Motor neuron (in vitro differentiated cells): ENCODE results near the gene FAM210A. TPM values are rescaled to one million over a fixed set of nuclear protein-coding genes. Genes with fewer than 3 reads are reported as not detected.

Experiments used
- ATAC-seq, 8 experiments: fragments of 200-7000 bp; cut with Tn5 transposase; replicated peaks in 6 of 8; 2 replicates each; pipeline ENCODE4 v1.8.0; 2021; ENCODE audit warnings: mild to moderate bottlenecking in 8 of 8, moderate library complexity in 8 of 8
- H3K27ac ChIP-seq, 2 donors: fragments of 250-450 bp; sonication (Bioruptor Pico); 2 replicates each; pipeline ENCODE4 v1.9.0; 2021; ENCODE audit warnings: antibody characterized with exemption in 2 of 2, mild to moderate bottlenecking in 2 of 2, moderate library complexity in 1 of 2
- H3K4me1 ChIP-seq, 2 donors: fragments of 250-450 bp; sonication (Bioruptor Pico); replicated peaks in 1 of 2; 2 replicates each; pipeline ENCODE4 v1.6.1; 2021; ENCODE audit warnings: antibody characterized with exemption in 2 of 2, mild to moderate bottlenecking in 2 of 2, moderate library complexity in 1 of 2
- H3K4me3 ChIP-seq, 5 donors: fragments of 250-450 bp; sonication (Bioruptor Pico); 2 replicates each; pipeline ENCODE4 v1.9.0; 2021; ENCODE audit warnings: antibody characterized with exemption in 5 of 5, mild to moderate bottlenecking in 5 of 5, moderate library complexity in 4 of 5
- WGBS, 10 experiments: fragments of 450-650 bp; shearing (Covaris generic); methylation state at CpG; one replicate each; pipeline ENCODE4 v1.0.0; 2022; 5-methylcytosine and 5-hydroxymethylcytosine counted together
- in situ Hi-C, 9 experiments: fragments of 400-800 bp; cut with MboI; loops; one replicate each; pipeline ENCODE4 v1.15.0; 2021; ENCODE audit warnings: low sequenced_read_pairs in 9 of 9, low pct_unique_long_range_greater_than_20kb in 2 of 9; ENCODE audit not compliant: unreplicated experiment in 9 of 9
- total RNA-seq, 8 experiments: library from RNA; unstranded; fragments of 300-600 nt; gene quantifications; 2 replicates each; pipeline versions ENCODE4 v1.2.3 to v1.2.4, GENCODE V29; 2022

Gene FAM210A
- total RNA-seq, 8 experiments from 2014 or later, result 7.5 to 15.8 (median 13.3) TPM

DNA sequence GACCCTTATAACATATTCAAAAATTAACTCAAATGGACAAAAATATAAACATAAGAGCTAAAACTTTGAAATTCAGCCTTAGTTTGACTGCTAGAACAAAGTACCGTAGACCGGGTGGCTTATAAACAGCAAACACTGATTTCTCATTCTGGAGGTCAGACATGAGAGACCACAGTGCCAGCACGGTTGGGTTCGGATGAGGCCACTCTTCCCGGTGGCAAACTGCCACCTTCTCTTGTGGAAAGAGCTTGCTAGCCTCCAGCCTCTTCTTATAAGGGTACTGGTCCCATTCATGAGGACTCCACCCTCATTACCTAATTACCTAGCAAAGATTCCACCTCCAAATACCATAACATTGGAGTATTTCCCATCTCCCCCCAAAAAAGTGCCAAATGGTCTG lies 91.3 kb downstream of the FAM210A start:
- in situ Hi-C loops, result loop anchor here in 3 of 9 experiments (10.0 to 25.0 kb wide), 2 partner anchors 80 to 423 kb away; partner anchors contain the start of gene LDLRAD4 (in 2 of the 3)
- peaks cover under 1% of the 10 kb centered on the region in 2 donors for H3K4me1 ChIP-seq

DNA sequence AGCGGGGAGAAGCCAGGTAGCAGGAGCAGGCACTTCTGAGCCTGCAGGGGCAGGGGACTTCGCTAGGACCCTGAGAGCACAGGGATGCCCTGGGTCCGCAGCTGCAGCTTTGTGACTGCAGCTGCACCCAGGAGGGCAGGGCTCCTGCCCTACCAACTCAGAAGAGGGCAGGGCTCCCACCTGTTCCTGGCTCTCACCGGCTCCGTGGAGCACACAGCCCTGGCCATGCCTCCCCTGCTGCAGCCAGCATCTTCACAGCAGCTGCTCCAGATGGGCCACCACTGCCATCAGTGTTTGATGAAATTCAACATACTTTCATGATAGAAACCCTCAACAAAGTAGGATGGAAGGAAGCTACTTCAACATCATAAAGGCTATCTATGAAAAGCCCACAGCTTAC lies 92.7 kb downstream of the FAM210A start:
- WGBS, 10 experiments, result 20 to 100% (median 67%) methylated on average over 1 of the region's 5 CpGs; no CpG with 5 or more reads in 7 of the 10 experiments

More for the DNA sequence above, 91.3 kb downstream of the FAM210A start:
- Histone ChIP-seq H3K4me3 (no peak overlapping the region), H3K27ac (no peak overlapping the region)
- ATAC-seq, result no peak
- WGBS, 10 experiments, result 0 to 91% (median 86%) methylated on average over 2 to 5 of the region's 5 CpGs; no CpG with 5 or more reads in 2 of the 10 experiments

DNA sequence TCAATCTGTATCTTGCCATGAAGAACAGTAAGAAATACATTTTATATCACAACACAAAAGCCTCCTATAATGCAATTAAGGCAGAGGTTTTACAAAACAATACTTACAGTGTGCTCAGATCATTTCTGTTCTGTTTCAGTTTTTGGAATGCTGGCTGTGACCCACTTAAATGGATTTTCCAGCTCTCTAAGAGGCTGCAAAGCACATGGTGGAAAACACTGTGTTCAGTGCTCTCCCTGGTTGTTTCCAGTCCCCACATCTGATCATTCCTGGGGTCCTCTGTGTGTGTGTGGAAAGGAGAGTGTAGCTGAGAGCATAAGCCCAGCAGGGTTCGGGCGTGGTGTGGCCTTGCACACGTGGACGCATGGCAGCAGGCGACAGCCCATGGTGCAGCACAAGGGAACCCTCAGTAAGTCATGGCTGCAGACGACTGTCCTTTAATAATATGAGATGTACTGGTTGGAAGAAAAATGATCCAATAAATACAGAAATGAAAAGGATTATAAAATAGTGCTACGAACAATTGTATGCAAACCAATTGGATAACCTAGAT lies 95.6 kb downstream of the FAM210A start:
- in situ Hi-C loops, result loop anchor here in 3 of 9 experiments (10.0 to 25.0 kb wide), 2 partner anchors 76 to 418 kb away; partner anchors contain the start of gene LDLRAD4 (in 2 of the 3)
- Histone ChIP-seq H3K27ac (no peak overlapping the region), H3K4me1 (peaks cover 4% of the 10 kb centered on the region in 2 donors), H3K4me3 (no peak overlapping the region)
- 29 to 89% (median 71%) methylated on average over 1 to 7 of the region's 7 CpGs; no CpG with 5 or more reads in 1 of the 10 experiments for WGBS, 10 experiments
- no peak for ATAC-seq

More for the DNA sequence above, 92.7 kb downstream of the FAM210A start:
- H3K27ac ChIP-seq, result no peak overlapping the region
- H3K4me3 ChIP-seq, result no peak overlapping the region
- H3K4me1 ChIP-seq, result peaks cover 4% of the 10 kb centered on the region in 2 donors
- ATAC-seq, result no peak
- in situ Hi-C loops, result loop anchor here in 3 of 9 experiments (10.0 to 25.0 kb wide), 2 partner anchors 79 to 421 kb away; partner anchors contain the start of gene LDLRAD4 (in 2 of the 3)

GRCh38 chr18:13629841-13630715 lies 96.3 kb downstream of the FAM210A start:
- H3K4me3 ChIP-seq, result no peak overlapping the region
- peaks cover 4% of the 10 kb centered on the region in 2 donors for H3K4me1 ChIP-seq
- 0 to 67% (median 32%) methylated on average over 1 to 6 of the region's 8 CpGs for WGBS, 10 experiments
- no peak overlapping the region for H3K27ac ChIP-seq
- in situ Hi-C loops, result loop anchor here in 3 of 9 experiments (10.0 to 25.0 kb wide), 2 partner anchors 75 to 418 kb away; partner anchors contain the start of gene LDLRAD4 (in 2 of the 3)
- ATAC-seq, result peak; percentile 97 to 99 (median 98)

GRCh38 chr18:13628211-13628610 lies 98.1 kb downstream of the FAM210A start:
- no peak for ATAC-seq
- H3K4me1 ChIP-seq, result peaks cover 4% of the 10 kb centered on the region in 2 donors
- in situ Hi-C loops, result loop anchor here in 2 of 9 experiments (25.0 kb wide), 1 partner anchor 416 kb away; the partner anchor contains the start of gene LDLRAD4 (in 2 of the 2)
- no peak overlapping the region for H3K27ac ChIP-seq
- 45 to 67% (median 57%) methylated on average over 2 to 6 of the region's 9 CpGs; no CpG with 5 or more reads in 6 of the 10 experiments for WGBS, 10 experiments
- H3K4me3 ChIP-seq, result no peak overlapping the region

DNA sequence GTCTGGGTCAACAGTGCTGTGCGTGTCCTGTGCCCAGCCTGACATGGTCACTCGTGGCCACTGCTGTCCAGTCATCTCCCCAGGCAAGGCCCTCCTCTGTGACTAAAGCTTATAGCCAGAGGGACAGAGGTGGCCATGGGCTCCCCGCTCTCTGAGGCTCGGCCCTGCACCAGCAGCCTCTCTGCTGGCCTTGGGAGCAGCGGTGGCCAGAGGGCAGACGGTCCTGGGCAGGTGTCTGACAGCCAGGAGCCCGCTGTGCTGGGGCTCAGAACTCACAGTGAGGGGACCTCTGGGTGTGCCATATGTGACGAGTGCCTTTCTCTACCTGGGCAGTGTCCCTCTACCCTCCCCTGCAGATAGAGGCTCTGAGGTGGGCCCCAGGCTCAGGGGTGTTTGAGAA lies 98.7 kb downstream of the FAM210A start:
- H3K4me1 ChIP-seq, result peaks cover 4% of the 10 kb centered on the region in 2 donors
- in situ Hi-C loops, result loop anchor here in 2 of 9 experiments (25.0 kb wide), 1 partner anchor 415 kb away; the partner anchor contains the start of gene LDLRAD4 (in 2 of the 2)
- whole genome bisulfite sequencing, 10 experiments, result 40 to 100% (median 85%) methylated on average over 1 to 3 of the region's 8 CpGs; no CpG with 5 or more reads in 7 of the 10 experiments
- no peak overlapping the region for H3K27ac ChIP-seq
- H3K4me3 ChIP-seq, result no peak overlapping the region
- no peak for ATAC-seq

- 0 to 80% (median 20%) methylated on average over 1 of the region's 2 CpGs; no CpG with 5 or more reads in 7 of the 10 experiments for WGBS, 10 experiments
- Histone ChIP-seq H3K4me1 (peaks cover 4% of the 10 kb centered on the region in 2 donors), H3K4me3 (no peak overlapping the region), H3K27ac (no peak overlapping the region)
- in situ Hi-C loops, result loop anchor here in 2 of 9 experiments (25.0 kb wide), 1 partner anchor 414 kb away; the partner anchor contains the start of gene LDLRAD4 (in 2 of the 2)
- peak in 1 of 8 experiments; percentile 49 for ATAC-seq
These were observed 99.8 kb downstream of the FAM210A start for GRCh38 chr18:13626544-13626908.

DNA sequence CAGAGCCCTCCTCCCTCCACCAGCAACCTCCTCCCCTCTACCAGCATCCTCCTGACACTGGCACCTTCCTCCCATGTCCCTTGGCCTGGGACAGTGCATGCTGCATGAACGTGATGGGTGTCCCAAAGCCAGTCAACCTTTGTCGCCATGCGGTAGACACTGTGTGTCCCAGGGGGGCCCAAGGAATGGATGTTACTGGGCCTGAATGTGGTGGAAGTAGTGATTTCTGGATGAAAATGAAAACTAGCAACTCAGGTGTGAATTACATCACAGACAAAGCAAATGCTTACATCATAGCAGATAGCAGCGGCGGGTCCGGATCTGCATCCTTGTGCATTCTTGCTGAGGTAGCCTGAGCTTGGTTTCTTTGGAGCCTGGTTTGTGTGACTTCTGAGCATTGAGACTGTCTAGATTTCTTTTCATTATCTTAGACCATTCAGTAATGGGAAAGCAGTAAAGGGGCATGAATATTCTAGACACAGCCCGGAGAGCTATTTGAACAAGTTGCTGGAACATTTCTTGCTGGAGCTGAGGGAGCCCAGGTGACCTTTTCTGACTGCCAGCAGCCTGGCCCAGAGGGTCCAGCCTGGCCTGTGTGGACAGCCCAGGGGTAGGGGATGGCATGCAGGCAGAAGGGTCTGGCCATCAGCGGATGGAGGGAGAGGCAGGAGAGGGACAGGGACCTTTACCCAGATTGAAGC lies 100.4 kb downstream of the FAM210A start:
- Histone ChIP-seq H3K4me1 (peaks cover 4% of the 10 kb centered on the region in 2 donors), H3K4me3 (no peak overlapping the region), H3K27ac (no peak overlapping the region)
- in situ Hi-C loops, result loop anchor here in 2 of 9 experiments (25.0 kb wide), 1 partner anchor 414 kb away; the partner anchor contains the start of gene LDLRAD4 (in 2 of the 2)
- WGBS, 10 experiments, result 14 to 96% (median 90%) methylated on average over 1 to 7 of the region's 8 CpGs; no CpG with 5 or more reads in 3 of the 10 experiments
- ATAC-seq, result no peak

DNA sequence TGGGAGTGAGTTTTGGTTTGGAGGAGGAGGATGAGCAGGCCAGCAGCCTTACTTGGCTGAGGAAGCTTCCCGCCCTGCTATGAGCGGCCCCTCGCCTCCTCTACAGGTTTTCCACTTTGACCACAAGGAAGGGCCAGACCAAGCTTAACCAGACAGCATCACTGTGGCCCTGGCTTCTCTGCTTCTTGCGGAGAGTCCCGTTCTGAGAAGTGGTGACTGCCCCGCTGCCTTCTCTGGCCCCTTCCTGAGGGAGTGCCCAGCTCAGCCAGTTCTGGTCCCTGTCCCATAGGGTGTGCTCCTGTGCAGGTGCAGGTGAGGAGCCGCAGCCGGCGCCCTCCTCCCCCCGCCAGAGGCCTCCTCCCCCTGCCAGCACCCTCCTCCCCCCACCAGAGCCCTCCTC lies 101.0 kb downstream of the FAM210A start:
- Histone ChIP-seq H3K4me3 (no peak overlapping the region), H3K4me1 (peaks cover 4% of the 10 kb centered on the region in 2 donors), H3K27ac (no peak overlapping the region)

DNA sequence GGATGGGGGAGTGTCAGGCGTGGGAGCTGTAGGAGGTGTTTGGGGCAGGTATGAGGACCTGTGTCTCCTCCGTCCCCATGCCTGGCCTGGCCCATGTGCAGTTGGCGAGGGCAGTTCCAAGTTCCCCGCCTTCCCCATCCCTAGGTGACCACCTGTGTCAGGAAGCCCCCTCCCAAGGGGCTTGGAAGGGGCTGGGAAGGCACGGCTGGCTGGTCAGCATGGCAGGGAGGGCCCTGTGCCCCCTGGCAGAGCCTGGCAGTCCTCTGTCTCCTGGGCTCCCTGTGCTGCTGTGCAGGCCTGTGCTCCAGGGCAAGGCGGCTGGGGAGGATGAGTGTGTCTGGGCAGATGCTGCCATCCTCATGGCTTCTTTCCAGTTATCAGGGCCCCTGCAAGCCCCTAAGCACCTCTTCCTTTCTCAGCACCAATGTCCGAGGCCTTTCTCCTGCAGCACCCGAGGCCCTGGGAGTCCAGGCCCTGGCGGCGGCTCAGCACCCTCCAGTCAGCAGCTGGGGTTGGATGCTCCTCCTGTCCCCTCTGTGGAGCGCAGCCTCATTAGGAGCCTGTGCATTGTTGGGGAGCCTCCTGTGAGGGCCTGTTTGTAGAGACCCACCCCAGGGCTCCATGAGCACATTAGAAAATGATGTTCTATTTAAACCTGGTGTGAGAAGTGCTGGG lies 101.7 kb downstream of the FAM210A start:
- in situ Hi-C loops, result loop anchor here in 2 of 9 experiments (25.0 kb wide), 1 partner anchor 412 kb away; the partner anchor contains the start of gene LDLRAD4 (in 2 of the 2)
- no peak overlapping the region for H3K27ac ChIP-seq
- WGBS, 10 experiments, result 54 to 100% (median 76%) methylated on average over 2 to 7 of the region's 11 CpGs; no CpG with 5 or more reads in 6 of the 10 experiments
- peaks cover 0 to under 1% of the 10 kb centered on the region in 2 donors for H3K4me1 ChIP-seq
- no peak overlapping the region for H3K4me3 ChIP-seq
- ATAC-seq, result no peak

More for the DNA sequence above, 101.0 kb downstream of the FAM210A start:
- no peak for ATAC-seq
- in situ Hi-C loops, result loop anchor here in 2 of 9 experiments (25.0 kb wide), 1 partner anchor 413 kb away; the partner anchor contains the start of gene LDLRAD4 (in 2 of the 2)
- WGBS, 10 experiments, result 53 to 100% (median 88%) methylated on average over 2 to 3 of the region's 10 CpGs; no CpG with 5 or more reads in 7 of the 10 experiments

- Histone ChIP-seq H3K27ac (no peak overlapping the region), H3K4me3 (no peak overlapping the region), H3K4me1 (no peaks in the 10 kb centered on the region)
- WGBS, 10 experiments, result 77 to 100% (median 84%) methylated on average over 1 to 5 of the region's 13 CpGs; no CpG with 5 or more reads in 5 of the 10 experiments
- no peak for ATAC-seq
- in situ Hi-C loops, result no loop called here
These were observed 102.5 kb downstream of the FAM210A start for GRCh38 chr18:13623871-13624270.
